Subcutaneous adipose tissue (tissue), 4 donors: Measurements from ENCODE around the gene HS3ST5. TPM values are rescaled to one million over a fixed set of nuclear protein-coding genes. Genes with fewer than 3 reads are reported as not detected.

Experiments
- total RNA-seq, 4 donors: library from RNA; depleted of rRNA; stranded (reverse); fragments of >200 nt; gene quantifications; one replicate each; pipeline ENCODE4 v1.1.0, GENCODE V29; 2016
- TF ChIP-seq, protein P1 (sequence below): fragments of 450-650 bp; IDR thresholded peaks from one replicate; pipeline ENCODE4 v1.5.1; 2016; ENCODE audit warnings: low read depth, mild to moderate bottlenecking, control low read depth, antibody characterized with exemption, moderate library complexity

Gene HS3ST5
- total RNA-seq, 4 donors from 2014 or later, result not detected

DNA sequence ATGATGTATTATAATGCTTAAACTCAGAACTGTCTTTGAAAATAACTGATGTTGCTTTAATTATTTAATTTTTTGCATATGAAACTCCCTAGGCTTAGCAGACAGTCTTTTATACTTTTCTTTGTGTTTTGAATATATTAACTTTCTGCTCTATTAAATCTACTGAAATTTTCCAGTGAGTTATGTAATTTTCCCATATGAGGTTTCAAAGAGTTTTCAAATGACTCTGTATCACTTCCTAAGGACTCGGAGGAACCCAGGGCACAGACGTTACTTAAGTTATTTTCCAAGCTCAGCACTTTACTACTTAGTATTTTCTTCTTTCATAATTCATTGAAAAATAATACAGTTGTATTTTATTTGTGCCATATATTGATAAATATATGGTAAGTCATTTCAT lies 122.6 kb downstream of the HS3ST5 start:
- TF ChIP-seq, protein P1, sequence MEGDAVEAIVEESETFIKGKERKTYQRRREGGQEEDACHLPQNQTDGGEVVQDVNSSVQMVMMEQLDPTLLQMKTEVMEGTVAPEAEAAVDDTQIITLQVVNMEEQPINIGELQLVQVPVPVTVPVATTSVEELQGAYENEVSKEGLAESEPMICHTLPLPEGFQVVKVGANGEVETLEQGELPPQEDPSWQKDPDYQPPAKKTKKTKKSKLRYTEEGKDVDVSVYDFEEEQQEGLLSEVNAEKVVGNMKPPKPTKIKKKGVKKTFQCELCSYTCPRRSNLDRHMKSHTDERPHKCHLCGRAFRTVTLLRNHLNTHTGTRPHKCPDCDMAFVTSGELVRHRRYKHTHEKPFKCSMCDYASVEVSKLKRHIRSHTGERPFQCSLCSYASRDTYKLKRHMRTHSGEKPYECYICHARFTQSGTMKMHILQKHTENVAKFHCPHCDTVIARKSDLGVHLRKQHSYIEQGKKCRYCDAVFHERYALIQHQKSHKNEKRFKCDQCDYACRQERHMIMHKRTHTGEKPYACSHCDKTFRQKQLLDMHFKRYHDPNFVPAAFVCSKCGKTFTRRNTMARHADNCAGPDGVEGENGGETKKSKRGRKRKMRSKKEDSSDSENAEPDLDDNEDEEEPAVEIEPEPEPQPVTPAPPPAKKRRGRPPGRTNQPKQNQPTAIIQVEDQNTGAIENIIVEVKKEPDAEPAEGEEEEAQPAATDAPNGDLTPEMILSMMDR, result no peak

DNA sequence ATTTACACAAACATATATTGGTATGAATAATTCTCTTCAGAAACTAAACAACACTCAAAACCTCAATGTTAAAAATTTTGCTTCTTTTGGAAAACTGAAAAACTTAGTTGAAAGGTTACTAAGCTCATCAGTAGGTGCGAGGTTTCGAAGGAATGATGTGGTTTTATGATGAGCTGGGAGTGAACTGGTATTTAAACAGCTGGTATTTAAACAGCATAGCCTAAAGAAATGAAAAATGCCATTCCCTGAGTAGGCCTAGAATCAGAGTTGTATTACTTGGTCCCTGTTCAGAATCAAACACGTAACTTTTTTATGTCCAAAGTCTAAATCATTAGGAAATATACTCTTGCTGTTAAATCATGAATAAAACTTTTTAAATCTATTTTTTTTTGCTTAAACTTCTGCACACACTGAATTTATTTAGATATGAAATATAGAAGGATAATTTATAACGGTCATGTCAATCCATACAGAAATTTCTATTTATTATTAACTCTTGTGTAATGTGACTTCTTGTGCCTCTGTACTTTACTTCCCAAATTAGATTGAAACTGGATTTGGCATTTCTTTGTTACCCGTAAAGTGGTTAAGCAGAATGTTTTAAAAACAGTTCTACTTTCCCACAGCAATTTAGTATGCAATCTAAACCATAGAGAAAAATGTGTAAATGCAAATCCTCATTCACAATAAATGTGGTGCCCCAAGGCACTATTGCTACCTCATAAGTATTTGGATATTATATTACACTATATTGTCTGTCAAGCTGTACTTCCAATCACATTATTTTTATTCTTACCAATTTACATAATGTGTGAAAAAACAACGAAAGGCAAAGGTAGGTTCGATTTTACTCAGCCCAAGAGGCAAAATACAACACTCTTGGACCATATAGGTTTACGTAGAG lies 124.1 kb downstream of the HS3ST5 start:
- TF ChIP-seq, protein P1, result no peak

DNA sequence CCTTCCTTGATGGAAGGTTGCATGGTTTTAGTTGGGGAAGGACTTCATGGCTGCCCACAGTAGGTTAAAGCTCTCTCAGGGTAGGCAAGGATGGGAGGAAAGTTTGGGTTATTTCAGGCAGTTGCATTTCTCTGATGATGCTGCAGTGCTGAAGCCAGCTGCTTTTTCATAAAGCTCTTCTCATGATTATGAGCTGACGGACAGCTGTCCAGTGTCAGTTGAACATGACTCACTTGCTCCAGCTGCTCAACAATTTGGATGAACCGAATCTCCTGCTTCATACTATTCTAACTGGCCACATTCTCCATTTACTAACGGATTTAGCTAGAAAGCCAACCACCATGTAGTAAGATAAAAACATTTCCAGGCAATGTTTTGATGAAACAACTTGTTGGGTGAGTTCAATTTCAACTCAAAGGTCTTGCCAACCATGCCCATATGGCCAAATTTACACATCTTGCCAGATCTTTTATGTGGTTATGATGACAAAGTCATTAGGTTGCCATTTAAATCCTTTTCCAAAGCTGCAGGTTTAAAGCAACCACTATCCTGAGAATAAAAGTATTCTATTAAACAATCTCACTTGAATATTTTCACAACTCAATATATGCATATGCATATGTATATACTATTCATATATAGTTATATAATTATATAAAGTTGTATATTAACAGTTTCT lies 125.9 kb downstream of the HS3ST5 start:
- TF ChIP-seq, protein P1, result no peak

DNA sequence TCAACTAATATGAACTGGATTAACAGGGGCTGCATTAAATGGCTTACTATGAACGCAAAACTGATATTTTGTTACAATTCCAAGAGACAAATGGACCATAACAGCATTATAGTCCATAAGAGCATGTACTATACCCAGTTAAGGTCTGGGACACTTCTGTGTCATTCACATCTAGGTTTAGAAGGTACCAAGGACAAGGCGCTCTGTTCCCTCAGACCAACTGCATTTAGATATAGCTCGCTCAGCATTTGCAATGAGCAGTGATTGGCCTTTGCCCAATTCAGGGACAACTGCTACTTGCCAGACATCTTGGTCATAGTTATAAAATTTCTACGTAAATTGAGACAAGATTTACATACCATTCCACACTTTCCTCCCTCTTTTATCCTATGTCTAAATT lies 132.4 kb downstream of the HS3ST5 start:
- TF ChIP-seq, protein P1, result no peak

DNA sequence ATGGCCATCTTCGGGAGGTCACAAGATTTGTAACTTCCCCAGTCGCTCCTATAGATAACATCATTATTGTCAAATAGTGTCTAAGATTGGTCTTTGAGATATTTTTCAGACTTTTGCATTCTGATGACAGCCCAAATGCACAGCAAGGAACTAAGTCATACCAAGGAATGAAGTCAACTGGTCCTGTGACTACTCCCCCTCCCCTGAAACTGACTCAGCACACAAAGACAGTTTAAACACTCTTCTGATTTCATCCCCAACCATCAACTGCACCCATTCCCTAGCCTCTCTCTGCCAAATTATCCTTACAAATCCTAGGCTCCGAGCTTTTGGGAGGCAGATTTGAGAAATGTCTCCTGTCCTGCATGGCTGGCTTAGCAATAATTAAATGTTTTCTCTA lies 139.4 kb downstream of the HS3ST5 start:
- TF ChIP-seq, protein P1, result no peak

DNA sequence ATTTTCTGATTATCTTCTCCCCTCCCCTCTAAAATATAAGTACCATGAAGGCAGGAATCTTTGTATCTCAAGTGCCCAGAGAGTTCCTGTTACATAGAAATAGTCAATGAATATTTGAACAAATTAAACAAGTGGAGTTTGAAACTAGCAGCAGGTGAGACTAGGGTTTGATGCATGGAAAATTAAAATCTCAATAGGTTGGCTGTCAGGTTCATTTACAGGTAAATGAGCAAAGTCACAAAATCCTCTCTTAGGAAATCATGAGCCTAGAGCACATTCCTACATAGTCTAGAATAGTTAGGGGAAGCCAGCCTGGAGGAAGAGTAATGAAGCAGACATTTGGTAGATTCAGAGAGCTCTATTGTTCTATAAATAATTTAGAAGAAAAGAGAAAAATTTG lies 140.4 kb downstream of the HS3ST5 start:
- TF ChIP-seq, protein P1, result no peak

DNA sequence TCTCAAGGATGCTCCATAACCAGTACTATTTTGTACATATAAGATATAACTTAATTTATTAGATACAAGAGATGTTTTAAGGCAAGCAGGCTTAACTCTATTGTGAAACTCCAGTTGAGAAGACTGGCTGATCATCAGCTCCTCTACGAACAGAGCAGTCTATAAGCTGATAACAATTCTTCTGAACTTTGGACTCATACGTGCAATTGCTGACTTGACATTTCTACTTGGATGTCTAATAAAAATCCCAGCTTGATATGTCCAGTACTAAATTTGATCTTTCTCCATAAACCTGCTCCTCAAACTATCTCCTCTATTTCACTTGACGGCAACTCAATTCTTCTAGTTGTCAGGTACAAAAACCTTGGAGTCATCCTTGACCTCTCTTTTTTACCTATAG lies 141.9 kb downstream of the HS3ST5 start:
- TF ChIP-seq, protein P1, result no peak
